TTC549 (cell line): ENCODE results near the gene ZBTB38.

Source experiments
- FAIRE-seq: peaks from 2 replicates; lab custom pipeline; 2012; peaks lifted over from hg19 to GRCh38; lab: Jason Lieb, UNC

The ZBTB38 gene

GRCh38 chr3:141403576-141403975 lies 35.3 kb downstream of the ZBTB38 start:
- FAIRE-seq = no peak

- FAIRE-seq = no peak
Measured at GRCh38 chr3:141405025-141405424, 36.7 kb downstream of the ZBTB38 start.

- FAIRE-seq = no peak
Measured at GRCh38 chr3:141405591-141405990, 37.3 kb downstream of the ZBTB38 start.

GRCh38 chr3:141406265-141406664 lies 38.0 kb downstream of the ZBTB38 start:
- no peak for FAIRE-seq

GRCh38 chr3:141407047-141407446 lies 38.7 kb downstream of the ZBTB38 start:
- FAIRE-seq = no peak

- FAIRE-seq = no peak
Measured at GRCh38 chr3:141407825-141408224, 39.5 kb downstream of the ZBTB38 start.

GRCh38 chr3:141408596-141408995 lies 40.3 kb downstream of the ZBTB38 start:
- no peak for FAIRE-seq

GRCh38 chr3:141409940-141410241 lies 41.6 kb downstream of the ZBTB38 start:
- no peak for FAIRE-seq

GRCh38 chr3:141410408-141410807 lies 42.1 kb downstream of the ZBTB38 start:
- FAIRE-seq = no peak

GRCh38 chr3:141410846-141411245 lies 42.5 kb downstream of the ZBTB38 start:
- no peak for FAIRE-seq

- no peak for FAIRE-seq
Measured at GRCh38 chr3:141411251-141411771, 43.0 kb downstream of the ZBTB38 start.

GRCh38 chr3:141412087-141412935 lies 44.0 kb downstream of the ZBTB38 start:
- no peak for FAIRE-seq

- FAIRE-seq = no peak
Measured at GRCh38 chr3:141412936-141413354, 44.6 kb downstream of the ZBTB38 start.

GRCh38 chr3:141413391-141413790 lies 45.1 kb downstream of the ZBTB38 start:
- FAIRE-seq = no peak

- no peak for FAIRE-seq
Measured at GRCh38 chr3:141413801-141414689, 45.7 kb downstream of the ZBTB38 start.

- no peak for FAIRE-seq
Measured at GRCh38 chr3:141414800-141415462, 46.6 kb downstream of the ZBTB38 start.

- FAIRE-seq = no peak
Measured at GRCh38 chr3:141415953-141416352, 47.6 kb downstream of the ZBTB38 start.
